ENCODE results near the gene BRAF. TPM values are rescaled to one million over a fixed set of nuclear protein-coding genes. Genes with fewer than 3 reads are reported as not detected.

The BRAF gene
- total RNA-seq, 1 donor from 2014 or later = 26.0 TPM

- Mint-ChIP-seq H3K4me1 (ENCODE audit: low read depth, unreplicated experiment) (no peaks in the 10 kb centered on the region), H3K27ac (ENCODE audit: unreplicated experiment) (no peak overlapping the region), H3K9me3 (ENCODE audit: unreplicated experiment) (no peaks in the 10 kb centered on the region), H3K4me3 (ENCODE audit: unreplicated experiment) (no peak overlapping the region), H3K27me3 (ENCODE audit: low read depth, unreplicated experiment) (peaks cover under 1% of the 10 kb centered on the region), H3K36me3 (ENCODE audit: low read depth, unreplicated experiment) (no peaks in the 10 kb centered on the region)
- H3K9me3 ChIP-seq (ENCODE audit: insufficient read depth, low read depth, low read length) = no peaks in the 10 kb centered on the region
- H3K9ac ChIP-seq (ENCODE audit: low read length) = no peak overlapping the region
- H3K27ac ChIP-seq (ENCODE audit: low read depth, low read length) = no peak overlapping the region
- no peak for DNase-seq (ENCODE audit: low read depth)
- H4K20me1 ChIP-seq (ENCODE audit: insufficient read depth, low read length) = peaks cover 14% of the 10 kb centered on the region
- H2AFZ ChIP-seq (ENCODE audit: low read depth, low read length) = no peak overlapping the region
- no peak for FAIRE-seq
- H3K79me2 ChIP-seq (ENCODE audit: insufficient read depth, low read length) = peaks cover 21% of the 10 kb centered on the region
- H3K27me3 ChIP-seq (ENCODE audit: insufficient read depth, low read length) = no peaks in the 10 kb centered on the region
- H3K4me3 ChIP-seq (ENCODE audit: insufficient read depth, low read depth, low read length) = no peak overlapping the region
- H3K4me1 ChIP-seq (ENCODE audit: insufficient read depth, low read length) = peaks cover 6% of the 10 kb centered on the region
- H3K4me2 ChIP-seq (ENCODE audit: low read length) = no peak overlapping the region
- H3K36me3 ChIP-seq (ENCODE audit: insufficient read depth, low read length) = no peaks in the 10 kb centered on the region
- TF ChIP-seq EZH2 (IDR thresholded peaks at IDR 0.05; ENCODE audit: insufficient read depth, low read length) = no peak
- TF ChIP-seq, protein P1, sequence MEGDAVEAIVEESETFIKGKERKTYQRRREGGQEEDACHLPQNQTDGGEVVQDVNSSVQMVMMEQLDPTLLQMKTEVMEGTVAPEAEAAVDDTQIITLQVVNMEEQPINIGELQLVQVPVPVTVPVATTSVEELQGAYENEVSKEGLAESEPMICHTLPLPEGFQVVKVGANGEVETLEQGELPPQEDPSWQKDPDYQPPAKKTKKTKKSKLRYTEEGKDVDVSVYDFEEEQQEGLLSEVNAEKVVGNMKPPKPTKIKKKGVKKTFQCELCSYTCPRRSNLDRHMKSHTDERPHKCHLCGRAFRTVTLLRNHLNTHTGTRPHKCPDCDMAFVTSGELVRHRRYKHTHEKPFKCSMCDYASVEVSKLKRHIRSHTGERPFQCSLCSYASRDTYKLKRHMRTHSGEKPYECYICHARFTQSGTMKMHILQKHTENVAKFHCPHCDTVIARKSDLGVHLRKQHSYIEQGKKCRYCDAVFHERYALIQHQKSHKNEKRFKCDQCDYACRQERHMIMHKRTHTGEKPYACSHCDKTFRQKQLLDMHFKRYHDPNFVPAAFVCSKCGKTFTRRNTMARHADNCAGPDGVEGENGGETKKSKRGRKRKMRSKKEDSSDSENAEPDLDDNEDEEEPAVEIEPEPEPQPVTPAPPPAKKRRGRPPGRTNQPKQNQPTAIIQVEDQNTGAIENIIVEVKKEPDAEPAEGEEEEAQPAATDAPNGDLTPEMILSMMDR (IDR thresholded peaks at IDR 0.05; ENCODE audit: insufficient read depth, low read depth, low read length) = no peak
Measured at GRCh38 chr7:140927351-140927750, 2.6 kb upstream of the BRAF start.

GRCh38 chr7:140926021-140926817, 1.5 kb upstream of the BRAF start:
- Histone ChIP-seq H2AFZ (ENCODE audit: low read depth, low read length) (no peak overlapping the region), H3K4me3 (ENCODE audit: insufficient read depth, low read depth, low read length) (no peak overlapping the region), H3K4me1 (ENCODE audit: insufficient read depth, low read length) (peaks cover 6% of the 10 kb centered on the region), H3K27ac (ENCODE audit: low read depth, low read length) (no peak overlapping the region), H3K9ac (ENCODE audit: low read length) (no peak overlapping the region), H3K79me2 (ENCODE audit: insufficient read depth, low read length) (peaks cover 32% of the 10 kb centered on the region), H3K36me3 (ENCODE audit: insufficient read depth, low read length) (no peaks in the 10 kb centered on the region), H4K20me1 (ENCODE audit: insufficient read depth, low read length) (peaks cover 22% of the 10 kb centered on the region), H3K27me3 (ENCODE audit: insufficient read depth, low read length) (no peaks in the 10 kb centered on the region), H3K4me2 (ENCODE audit: low read length) (no peak overlapping the region), H3K9me3 (ENCODE audit: insufficient read depth, low read depth, low read length) (no peaks in the 10 kb centered on the region)
- H3K9me3 Mint-ChIP-seq (ENCODE audit: unreplicated experiment) = no peaks in the 10 kb centered on the region
- H3K27ac Mint-ChIP-seq (ENCODE audit: unreplicated experiment) = no peak overlapping the region
- no peaks in the 10 kb centered on the region for H3K36me3 Mint-ChIP-seq (ENCODE audit: low read depth, unreplicated experiment)
- H3K4me1 Mint-ChIP-seq (ENCODE audit: low read depth, unreplicated experiment) = no peaks in the 10 kb centered on the region
- FAIRE-seq (no peak), DNase-seq (ENCODE audit: low read depth) (no peak)
- TF ChIP-seq, protein P1 (IDR thresholded peaks at IDR 0.05; ENCODE audit: insufficient read depth, low read depth, low read length) = no peak
- TF ChIP-seq EZH2 (IDR thresholded peaks at IDR 0.05; ENCODE audit: insufficient read depth, low read length) = no peak
- H3K27me3 Mint-ChIP-seq (ENCODE audit: low read depth, unreplicated experiment) = no peaks in the 10 kb centered on the region
- H3K4me3 Mint-ChIP-seq (ENCODE audit: unreplicated experiment) = peak overlapping the region; percentile 28

Measured in astrocyte (in vitro differentiated cells and primary cell).